Trophoblast cell (in vitro differentiated cells and primary cell): ENCODE results near the gene TANGO6.

ENCODE experiments used
- DNase-seq, 2 donors: peaks; one replicate each; pipeline ENCODE4 v3.0.0-alpha.2; 2016
- H2AFZ ChIP-seq: 2 replicates; pipeline ENCODE4 v1.6.1; 2013; ENCODE audit warnings: low read length, moderate library complexity, mild to moderate bottlenecking; ENCODE audit not compliant: insufficient read depth, poor library complexity
- H2AK5ac ChIP-seq: 2 replicates; pipeline ENCODE4 v1.6.1; 2013; ENCODE audit warnings: mild to moderate bottlenecking, low read length
- H2BK120ac ChIP-seq: 2 replicates; pipeline ENCODE4 v1.6.1; 2013; ENCODE audit warnings: low read length, mild to moderate bottlenecking, moderate library complexity; ENCODE audit not compliant: insufficient read depth, poor library complexity
- H2BK12ac ChIP-seq: 2 replicates; pipeline ENCODE4 v1.6.1; 2013; ENCODE audit warnings: mild to moderate bottlenecking, low read length, moderate library complexity
- H2BK5ac ChIP-seq: 2 replicates; pipeline ENCODE4 v1.6.1; 2013; ENCODE audit warnings: low read length, low read depth, moderate library complexity, mild to moderate bottlenecking; ENCODE audit not compliant: poor library complexity
- H3K14ac ChIP-seq: 2 replicates; pipeline ENCODE4 v1.6.1; 2013; ENCODE audit warnings: mild to moderate bottlenecking, low read length
- H3K18ac ChIP-seq: 2 replicates; pipeline ENCODE4 v1.6.1; 2013; ENCODE audit warnings: mild to moderate bottlenecking, low read length
- H3K23ac ChIP-seq: 2 replicates; pipeline ENCODE4 v1.6.1; 2013; ENCODE audit warnings: low read length
- H3K27ac ChIP-seq: 2 replicates; pipeline ENCODE4 v1.5.1; 2013; ENCODE audit warnings: low read depth, mild to moderate bottlenecking, inconsistent platforms, low read length, moderate library complexity
- H3K27me3 ChIP-seq: 2 replicates; pipeline ENCODE4 v1.6.1; 2013; ENCODE audit warnings: inconsistent platforms, mild to moderate bottlenecking, low read length, moderate library complexity; ENCODE audit not compliant: insufficient read depth
- H3K36me3 ChIP-seq, 2 experiments: 1 replicate in 1 of 2; 2 replicates in 1 of 2; pipeline ENCODE4 v1.6.1; 2013; ENCODE audit warnings: low read length in 2 of 2, mild to moderate bottlenecking in 2 of 2, moderate library complexity in 1 of 2; ENCODE audit not compliant: insufficient read depth in 2 of 2, control insufficient read depth in 1 of 2
- H3K4ac ChIP-seq: 2 replicates; pipeline ENCODE4 v1.6.1; 2013; ENCODE audit warnings: low read depth, mild to moderate bottlenecking, low read length, moderate library complexity
- H3K4me1 ChIP-seq, 2 experiments: 1 replicate in 1 of 2; 2 replicates in 1 of 2; pipeline ENCODE4 v1.6.1; 2013; ENCODE audit warnings: low read length in 2 of 2, mild to moderate bottlenecking in 2 of 2, moderate library complexity in 1 of 2; ENCODE audit not compliant: insufficient read depth in 2 of 2, control insufficient read depth in 1 of 2
- H3K4me2 ChIP-seq: 2 replicates; pipeline ENCODE4 v1.6.1; 2013; ENCODE audit warnings: inconsistent platforms, mild to moderate bottlenecking, low read length, moderate library complexity
- H3K4me3 ChIP-seq: 2 replicates; pipeline ENCODE4 v1.5.1; 2013; ENCODE audit warnings: mild to moderate bottlenecking, low read depth, low read length, inconsistent platforms
- H3K79me1 ChIP-seq: one replicate; pipeline ENCODE4 v1.6.1; 2013; ENCODE audit warnings: low read length
- H3K79me2 ChIP-seq: 2 replicates; pipeline ENCODE4 v1.6.1; 2013; ENCODE audit warnings: low read length, mild to moderate bottlenecking; ENCODE audit not compliant: control insufficient read depth, insufficient read depth, poor library complexity
- H3K9ac ChIP-seq: 2 replicates; pipeline ENCODE4 v1.6.1; 2013; ENCODE audit warnings: mild to moderate bottlenecking, low read length
- H3K9me3 ChIP-seq: 2 replicates; pipeline ENCODE4 v1.6.1; 2013; ENCODE audit warnings: low read depth, mild to moderate bottlenecking, control low read depth, inconsistent platforms, low read length; ENCODE audit not compliant: insufficient read depth
- H4K12ac ChIP-seq: 2 replicates; pipeline ENCODE4 v1.6.1; 2013; ENCODE audit warnings: low read depth, mild to moderate bottlenecking, low read length, moderate library complexity
- H4K8ac ChIP-seq: 2 replicates; pipeline ENCODE4 v1.6.1; 2013; ENCODE audit warnings: low read depth, mild to moderate bottlenecking, low read length, moderate library complexity
- H4K91ac ChIP-seq: one replicate; pipeline ENCODE4 v1.6.1; 2013; ENCODE audit warnings: low read depth, mild to moderate bottlenecking, low read length, moderate library complexity
- WGBS: extraction: QIAGEN DNeasy Blood & Tissue Kit; methylation state at CpG from one replicate; pipeline ENCODE4 v1.1.7; 2013; ENCODE audit warnings: missing lambda C conversion rate; ENCODE audit not compliant: insufficient read length, insufficient coverage; ENCODE audit errors: extremely low coverage; 5-methylcytosine and 5-hydroxymethylcytosine counted together

The TANGO6 gene

DNA sequence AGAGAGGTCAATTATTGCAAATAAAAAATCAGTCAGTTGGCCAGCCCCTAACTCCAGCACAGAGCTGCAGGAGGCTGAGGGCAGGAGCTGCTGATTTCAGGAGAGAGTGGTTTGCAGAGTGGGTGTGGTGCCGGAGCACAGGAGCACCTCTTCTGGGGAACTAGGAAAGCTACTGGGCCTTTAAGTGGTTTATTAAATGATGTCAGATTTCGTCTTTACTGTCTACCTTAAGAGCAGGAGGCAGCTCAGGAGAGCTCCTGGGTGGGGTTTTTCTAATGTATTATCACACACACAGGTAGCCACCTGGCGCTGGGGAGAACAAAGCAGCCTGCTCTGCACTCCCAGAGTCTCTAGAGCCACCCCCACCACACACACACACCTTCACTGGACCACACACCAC, 250.6 kb downstream of the TANGO6 start:
- Histone ChIP-seq H2AK5ac (no peak overlapping the region), H3K27me3 (no peaks in the 10 kb centered on the region), H3K9me3 (no peaks in the 10 kb centered on the region), H4K12ac (no peak overlapping the region), H3K79me2 (no peaks in the 10 kb centered on the region), H4K91ac (no peak overlapping the region), H3K14ac (no peak overlapping the region), H3K27ac (no peak overlapping the region), H3K23ac (no peak overlapping the region), H3K79me1 (no peaks in the 10 kb centered on the region), H2BK5ac (no peak overlapping the region), H2BK12ac (no peak overlapping the region), H2BK120ac (no peak overlapping the region), H4K8ac (no peak overlapping the region), H3K4me3 (no peak overlapping the region), H3K9ac (no peak overlapping the region), H3K18ac (no peak overlapping the region), H2AFZ (no peak overlapping the region), H3K4ac (no peak overlapping the region), H3K4me1 (peaks cover 2 to 5% of the 10 kb centered on the region in 2 experiments), H3K36me3 (no peaks in the 10 kb centered on the region), H3K4me2 (no peak overlapping the region)
- no CpG with 5 or more reads among the region's 3 CpGs for WGBS
- no peak for DNase-seq

DNA sequence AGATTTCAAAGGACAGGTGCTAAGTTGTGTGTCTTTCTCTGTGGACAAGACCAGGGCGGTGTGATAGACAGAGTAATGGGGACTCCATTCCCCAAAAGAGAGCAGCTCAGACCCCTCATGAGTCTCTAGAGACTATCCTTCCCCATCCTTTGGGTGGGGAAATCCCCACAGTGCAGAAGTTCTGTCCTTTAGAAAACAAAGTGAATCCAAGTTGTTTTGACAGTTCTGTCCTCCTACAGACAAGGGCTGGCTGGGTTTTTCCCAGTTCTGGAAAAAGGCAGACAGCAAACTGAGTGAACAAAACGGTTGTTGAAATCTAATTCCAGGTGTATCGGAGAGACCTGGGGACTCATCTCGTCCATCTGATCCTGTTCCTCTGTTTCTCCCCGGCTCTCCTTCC, 251.2 kb downstream of the TANGO6 start:
- no peaks in the 10 kb centered on the region for H3K79me1 ChIP-seq
- H2AK5ac ChIP-seq = no peak overlapping the region
- no peaks in the 10 kb centered on the region for H3K36me3 ChIP-seq
- H4K12ac ChIP-seq = no peak overlapping the region
- H4K91ac ChIP-seq = no peak overlapping the region
- no peak overlapping the region for H4K8ac ChIP-seq
- no peak overlapping the region for H2BK5ac ChIP-seq
- no peaks in the 10 kb centered on the region for H3K9me3 ChIP-seq
- H3K9ac ChIP-seq = no peak overlapping the region
- no peaks in the 10 kb centered on the region for H3K27me3 ChIP-seq
- no peak overlapping the region for H3K4me2 ChIP-seq
- no peak overlapping the region for H3K4ac ChIP-seq
- H3K79me2 ChIP-seq = no peaks in the 10 kb centered on the region
- H3K18ac ChIP-seq = no peak overlapping the region
- no peak overlapping the region for H3K4me3 ChIP-seq
- H3K27ac ChIP-seq = no peak overlapping the region
- no peak overlapping the region for H2BK120ac ChIP-seq
- no peak overlapping the region for H2AFZ ChIP-seq
- DNase-seq = no peak
- no peak overlapping the region for H3K23ac ChIP-seq
- peaks cover 0 to 1% of the 10 kb centered on the region in 2 experiments for H3K4me1 ChIP-seq
- WGBS = no CpG with 5 or more reads among the region's 5 CpGs
- no peak overlapping the region for H3K14ac ChIP-seq
- H2BK12ac ChIP-seq = no peak overlapping the region

DNA sequence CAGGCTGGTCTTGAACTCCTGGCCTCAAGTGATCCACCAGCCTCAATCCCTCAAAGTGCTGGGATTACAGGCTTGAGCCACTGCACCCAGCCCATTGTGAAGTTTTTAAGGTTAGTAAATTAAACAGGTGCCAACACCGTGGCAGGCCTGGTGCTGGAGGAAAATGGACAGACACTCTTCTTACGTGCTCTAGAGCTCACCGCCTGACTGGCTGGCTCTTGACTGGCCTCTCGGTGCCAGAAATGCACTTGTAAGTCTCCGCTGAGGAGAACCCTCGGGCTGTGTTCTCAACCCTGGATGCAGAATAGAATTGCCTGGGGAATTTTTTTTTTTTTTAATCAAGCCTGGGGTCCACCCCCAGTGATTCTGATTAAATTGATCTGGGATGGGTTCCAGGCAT, 251.9 kb downstream of the TANGO6 start:
- Histone ChIP-seq H3K27ac (no peak overlapping the region), H3K36me3 (no peaks in the 10 kb centered on the region), H3K4me3 (no peak overlapping the region), H3K4ac (no peak overlapping the region), H3K9ac (no peak overlapping the region), H2AFZ (no peak overlapping the region), H2BK12ac (no peak overlapping the region), H3K27me3 (no peaks in the 10 kb centered on the region), H4K12ac (no peak overlapping the region), H2AK5ac (no peak overlapping the region), H3K4me2 (no peak overlapping the region), H3K18ac (no peak overlapping the region), H2BK120ac (no peak overlapping the region), H4K91ac (no peak overlapping the region), H3K9me3 (no peaks in the 10 kb centered on the region), H3K14ac (no peak overlapping the region), H4K8ac (no peak overlapping the region), H3K79me2 (no peaks in the 10 kb centered on the region), H3K79me1 (no peaks in the 10 kb centered on the region), H3K4me1 (no peaks in the 10 kb centered on the region), H2BK5ac (no peak overlapping the region), H3K23ac (no peak overlapping the region)
- no CpG with 5 or more reads among the region's 6 CpGs for whole genome bisulfite sequencing
- DNase-seq = no peak

DNA sequence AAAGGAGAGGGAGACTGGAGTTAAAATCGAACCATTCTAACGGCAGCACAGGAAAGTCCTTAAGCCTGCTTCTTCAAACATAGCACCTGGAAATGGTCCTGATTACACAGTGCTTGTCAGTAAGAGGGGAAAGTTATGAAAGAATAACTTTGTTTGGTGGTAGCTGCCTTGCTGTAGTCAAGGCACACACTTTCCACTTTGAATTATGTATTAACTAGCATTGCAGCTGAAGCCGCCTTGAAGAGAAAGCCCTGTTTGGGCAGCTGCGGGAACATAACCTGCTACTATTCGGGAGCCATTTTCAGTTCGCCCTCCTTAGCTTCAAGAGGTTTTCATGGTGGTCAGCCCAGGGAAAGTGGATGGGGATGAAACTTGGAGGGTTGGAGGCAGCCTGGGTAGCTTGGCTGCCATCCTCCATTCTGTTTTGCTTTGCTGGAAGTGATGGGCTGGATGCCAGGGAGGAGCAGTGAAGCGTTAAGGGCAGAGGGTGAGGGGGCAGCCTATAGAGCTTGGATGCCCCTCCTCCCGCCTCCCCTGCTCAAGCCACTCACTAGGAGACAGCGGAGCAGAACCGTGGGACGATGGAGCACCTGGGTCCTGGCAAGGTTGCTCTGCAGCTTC, 256.9 kb downstream of the TANGO6 start:
- H3K27ac ChIP-seq = no peak overlapping the region
- no peak overlapping the region for H3K9ac ChIP-seq
- no peak overlapping the region for H2BK120ac ChIP-seq
- no peaks in the 10 kb centered on the region for H3K79me2 ChIP-seq
- no peak overlapping the region for H3K4me2 ChIP-seq
- no peak overlapping the region for H4K91ac ChIP-seq
- no peak overlapping the region for H2AFZ ChIP-seq
- H2AK5ac ChIP-seq = no peak overlapping the region
- DNase-seq = no peak
- H4K12ac ChIP-seq = no peak overlapping the region
- H4K8ac ChIP-seq = no peak overlapping the region
- H3K9me3 ChIP-seq = no peaks in the 10 kb centered on the region
- no CpG with 5 or more reads among the region's 11 CpGs for WGBS
- H3K27me3 ChIP-seq = peaks cover 1% of the 10 kb centered on the region
- no peak overlapping the region for H2BK5ac ChIP-seq
- no peak overlapping the region for H3K4ac ChIP-seq
- H3K18ac ChIP-seq = no peak overlapping the region
- no peak overlapping the region for H3K4me3 ChIP-seq
- no peak overlapping the region for H3K23ac ChIP-seq
- H3K4me1 ChIP-seq = peaks cover 2 to 3% of the 10 kb centered on the region in 2 experiments
- no peaks in the 10 kb centered on the region for H3K36me3 ChIP-seq
- H3K14ac ChIP-seq = no peak overlapping the region
- H3K79me1 ChIP-seq = no peaks in the 10 kb centered on the region
- H2BK12ac ChIP-seq = no peak overlapping the region
